Lower leg skin (tissue), 4 donors: ENCODE data around the gene SLC39A2. TPM values are rescaled to one million over a fixed set of nuclear protein-coding genes. Genes with fewer than 3 reads are reported as not detected.
A peak's percentile ranks its signal among the peaks of the same experiment; 100 is the strongest.
"Not testable (repeated sequence)": the region's sequence is repeated elsewhere in the genome, so short reads cannot be mapped to it uniquely, and the experiment has no call there.

Source experiments
- DNase-seq, 2 donors: peaks; one replicate each; pipeline ENCODE4 v3.0.0-alpha.2; 2019; ENCODE audit warnings: low spot score in 2 of 2
- H3K4me3 ChIP-seq: fragments of 200-600 bp; sonication (generic); 2 replicates; pipeline ENCODE4 v1.5.1; 2017; ENCODE audit warnings: mild to moderate bottlenecking, low read depth; ENCODE audit not compliant: poor library complexity, severe bottlenecking
- POLR2A ChIP-seq, 2 donors: fragments of 450-650 bp; IDR thresholded peaks; one replicate each; pipeline ENCODE4 v1.6.1; 2016 to 2017; ENCODE audit warnings: antibody characterized with exemption in 2 of 2, mild to moderate bottlenecking in 1 of 2, moderate library complexity in 1 of 2
- WGBS, 2 donors: methylation state at CpG; one replicate each; pipeline ENCODE4 v1.1.5; 2018; 5-methylcytosine and 5-hydroxymethylcytosine counted together
- intact Hi-C: fragments of 100-400 bp; cut with DNase I; formaldehyde crosslinking; loops from one replicate; pipeline ENCODE4 v1.15.0; 2023; ENCODE audit warnings: low total_unique reads
- total RNA-seq, 4 donors: library from RNA; depleted of rRNA; stranded (reverse); fragments of >200 nt; gene quantifications; one replicate each; pipeline ENCODE4 v1.1.0, GENCODE V29; 2016
- TF ChIP-seq, protein P1 (sequence below), 3 donors: fragments of 450-650 bp; IDR thresholded peaks; one replicate each; pipeline ENCODE4 v1.5.1; 2016; ENCODE audit warnings: antibody characterized with exemption in 3 of 3, mild to moderate bottlenecking in 3 of 3, moderate library complexity in 2 of 3

Gene SLC39A2
- total RNA-seq, 4 donors from 2014 or later: 25.3 to 117 (median 46.9) TPM

DNA sequence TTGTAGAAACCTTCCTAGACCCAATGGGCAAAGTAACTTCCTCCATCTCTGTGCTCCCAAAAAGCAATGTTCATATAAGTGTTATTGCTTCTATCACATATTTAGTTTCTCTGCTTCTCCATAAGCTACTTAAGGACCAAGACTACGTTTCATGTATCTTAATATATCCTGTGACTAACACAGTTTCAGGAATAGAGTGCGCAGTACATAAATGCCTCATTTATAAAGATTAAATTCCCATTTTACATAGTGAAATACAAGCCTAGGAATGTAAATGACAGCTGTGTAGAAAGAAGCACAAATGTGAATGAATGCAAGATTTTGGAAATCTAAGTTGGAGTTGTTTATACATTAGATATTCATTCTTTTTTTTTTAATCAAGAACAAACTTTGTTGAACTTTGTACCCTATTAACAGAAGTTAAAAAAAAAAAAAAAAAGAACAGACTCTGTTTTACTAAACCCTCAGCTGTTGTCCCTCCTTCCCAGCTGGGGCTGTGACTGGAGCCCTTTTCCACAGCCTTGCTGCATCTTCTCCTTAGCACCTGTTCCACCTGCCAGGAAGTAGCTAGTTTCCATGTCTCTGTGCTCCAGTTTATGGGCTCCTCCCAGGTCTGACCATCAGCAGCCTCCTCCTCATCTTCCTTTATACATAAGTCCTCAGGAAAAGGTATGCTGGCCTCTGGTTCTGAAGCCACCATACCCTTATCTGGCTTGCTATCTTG lies 16.3 kb upstream of the SLC39A2 start:
- peak in 1 of 2 donors; percentile 39 for DNase-seq
- H3K4me3 ChIP-seq: no peak overlapping the region
- intact Hi-C loops: no loop called here
- no peak for TF ChIP-seq POLR2A (IDR thresholded peaks at IDR 0.05)
- TF ChIP-seq, protein P1, sequence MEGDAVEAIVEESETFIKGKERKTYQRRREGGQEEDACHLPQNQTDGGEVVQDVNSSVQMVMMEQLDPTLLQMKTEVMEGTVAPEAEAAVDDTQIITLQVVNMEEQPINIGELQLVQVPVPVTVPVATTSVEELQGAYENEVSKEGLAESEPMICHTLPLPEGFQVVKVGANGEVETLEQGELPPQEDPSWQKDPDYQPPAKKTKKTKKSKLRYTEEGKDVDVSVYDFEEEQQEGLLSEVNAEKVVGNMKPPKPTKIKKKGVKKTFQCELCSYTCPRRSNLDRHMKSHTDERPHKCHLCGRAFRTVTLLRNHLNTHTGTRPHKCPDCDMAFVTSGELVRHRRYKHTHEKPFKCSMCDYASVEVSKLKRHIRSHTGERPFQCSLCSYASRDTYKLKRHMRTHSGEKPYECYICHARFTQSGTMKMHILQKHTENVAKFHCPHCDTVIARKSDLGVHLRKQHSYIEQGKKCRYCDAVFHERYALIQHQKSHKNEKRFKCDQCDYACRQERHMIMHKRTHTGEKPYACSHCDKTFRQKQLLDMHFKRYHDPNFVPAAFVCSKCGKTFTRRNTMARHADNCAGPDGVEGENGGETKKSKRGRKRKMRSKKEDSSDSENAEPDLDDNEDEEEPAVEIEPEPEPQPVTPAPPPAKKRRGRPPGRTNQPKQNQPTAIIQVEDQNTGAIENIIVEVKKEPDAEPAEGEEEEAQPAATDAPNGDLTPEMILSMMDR (IDR thresholded peaks at IDR 0.05): no peak
- 82 to 84% methylated on average over 2 of the region's 2 CpGs for WGBS, 2 donors

DNA sequence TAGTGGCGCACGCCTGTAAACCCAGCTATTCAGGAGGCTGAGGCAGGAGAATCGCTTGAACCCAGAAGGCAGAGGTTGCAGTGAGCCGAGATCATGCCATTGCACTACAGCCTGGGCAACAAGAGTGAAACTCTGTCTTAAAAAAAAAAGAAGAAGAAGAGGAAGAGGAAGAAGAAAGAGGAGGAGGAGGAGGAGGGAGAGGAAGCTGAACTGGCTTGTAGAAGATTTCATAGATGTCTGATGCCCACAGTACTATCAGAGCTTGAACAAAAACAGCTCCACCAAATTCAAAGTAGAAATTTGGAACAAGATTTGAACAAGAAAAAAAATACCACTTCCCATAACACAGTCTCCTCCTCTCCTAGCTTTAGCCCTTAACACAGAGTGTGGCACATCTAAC lies 13.4 kb upstream of the SLC39A2 start:
- DNase-seq, H3K4me3 ChIP-seq, intact Hi-C loops: not testable (repeated sequence)
- WGBS, 2 donors: 93 to 96% methylated on average over 4 of the region's 4 CpGs

DNA sequence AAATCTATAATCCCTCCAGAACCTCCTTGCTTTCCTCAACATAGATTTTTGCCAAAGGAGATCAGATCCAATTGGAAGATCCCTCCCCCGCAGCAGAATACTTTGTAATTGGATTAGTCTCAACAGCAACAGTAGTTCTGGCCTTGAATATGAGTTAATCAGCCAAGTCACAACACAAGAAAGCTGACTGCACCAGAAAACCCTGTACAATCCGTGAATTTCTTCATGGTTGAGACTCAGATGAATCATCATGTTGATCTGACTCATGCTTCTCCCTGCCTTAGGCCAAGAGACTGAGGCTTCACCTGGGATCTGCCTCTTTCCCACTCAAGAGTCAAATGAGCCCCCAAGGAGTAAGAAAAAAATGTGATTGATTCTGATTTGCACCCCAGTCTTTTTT lies 12.3 kb upstream of the SLC39A2 start:
- peak in 1 of 2 donors; percentile 59 for DNase-seq
- intact Hi-C loops: no loop called here
- WGBS, 2 donors: 16 to 28% methylated on average over 2 of the region's 2 CpGs
- H3K4me3 ChIP-seq: no peak overlapping the region
- TF ChIP-seq, protein P1 (IDR thresholded peaks at IDR 0.05): no peak
- TF ChIP-seq POLR2A (IDR thresholded peaks at IDR 0.05): no peak

DNA sequence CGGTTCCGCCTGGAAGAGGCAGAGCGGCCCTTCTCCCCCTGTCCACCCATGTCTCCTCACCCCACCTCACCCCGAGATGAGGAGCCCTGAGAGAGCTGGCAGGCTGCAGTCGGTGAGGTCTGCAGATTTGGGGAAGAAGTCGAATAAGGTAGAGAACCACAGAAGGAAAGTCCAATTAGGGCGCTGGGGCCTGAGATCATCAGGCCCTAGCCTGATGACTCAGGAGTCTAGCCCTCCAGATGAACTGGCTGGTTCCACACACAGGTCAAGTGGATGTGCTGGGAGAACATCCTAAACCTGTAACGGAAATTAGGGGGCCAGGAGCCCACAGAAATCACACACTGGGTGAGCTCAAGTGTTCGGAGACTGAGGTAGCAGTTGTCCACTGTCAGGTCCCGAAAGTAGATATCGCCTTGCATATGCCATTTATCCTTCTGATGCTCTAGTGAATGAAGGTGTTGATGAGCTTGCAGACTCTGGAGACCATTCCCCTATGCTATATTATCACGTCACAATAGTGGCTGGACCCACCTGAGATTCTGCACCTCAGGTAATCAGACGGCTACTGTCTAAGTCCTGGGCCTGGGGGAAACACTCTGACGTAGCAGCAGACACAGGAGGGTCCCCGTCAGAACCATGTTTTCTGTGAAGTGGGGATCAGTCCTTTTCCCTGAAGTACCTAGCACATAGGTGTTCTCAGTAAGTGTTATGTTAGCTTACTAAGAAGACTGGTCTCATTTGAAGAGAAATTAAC lies 10.2 kb upstream of the SLC39A2 start:
- peak in 1 of 2 donors; percentile 77 for DNase-seq
- no peak overlapping the region for H3K4me3 ChIP-seq
- intact Hi-C loops: no loop called here
- WGBS, 2 donors: 81 to 82% methylated on average over 15 of the region's 15 CpGs
- TF ChIP-seq POLR2A (IDR thresholded peaks at IDR 0.05): no peak
- TF ChIP-seq, protein P1 (IDR thresholded peaks at IDR 0.05): no peak

DNA sequence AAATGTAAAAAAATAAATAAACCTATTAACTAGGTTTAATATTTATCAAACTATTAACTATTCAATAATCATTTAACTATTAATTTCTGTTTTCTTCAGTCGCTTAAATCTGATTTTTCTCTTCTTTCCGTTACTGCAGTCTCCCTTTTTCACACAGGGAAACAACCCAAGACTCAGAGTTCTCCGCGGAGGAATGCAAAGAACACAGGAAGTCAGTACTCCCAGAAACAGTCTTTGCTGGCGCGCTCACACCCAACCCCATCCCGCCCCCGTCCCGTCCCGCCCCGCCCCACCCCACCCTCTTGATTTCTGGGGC lies 9.7 kb upstream of the SLC39A2 start:
- intact Hi-C loops: no loop called here
- no peak for DNase-seq
- TF ChIP-seq POLR2A (IDR thresholded peaks at IDR 0.05): no peak
- TF ChIP-seq, protein P1 (IDR thresholded peaks at IDR 0.05): no peak
- 0 to 1% methylated on average over 11 of the region's 11 CpGs for WGBS, 2 donors
- no peak overlapping the region for H3K4me3 ChIP-seq

DNA sequence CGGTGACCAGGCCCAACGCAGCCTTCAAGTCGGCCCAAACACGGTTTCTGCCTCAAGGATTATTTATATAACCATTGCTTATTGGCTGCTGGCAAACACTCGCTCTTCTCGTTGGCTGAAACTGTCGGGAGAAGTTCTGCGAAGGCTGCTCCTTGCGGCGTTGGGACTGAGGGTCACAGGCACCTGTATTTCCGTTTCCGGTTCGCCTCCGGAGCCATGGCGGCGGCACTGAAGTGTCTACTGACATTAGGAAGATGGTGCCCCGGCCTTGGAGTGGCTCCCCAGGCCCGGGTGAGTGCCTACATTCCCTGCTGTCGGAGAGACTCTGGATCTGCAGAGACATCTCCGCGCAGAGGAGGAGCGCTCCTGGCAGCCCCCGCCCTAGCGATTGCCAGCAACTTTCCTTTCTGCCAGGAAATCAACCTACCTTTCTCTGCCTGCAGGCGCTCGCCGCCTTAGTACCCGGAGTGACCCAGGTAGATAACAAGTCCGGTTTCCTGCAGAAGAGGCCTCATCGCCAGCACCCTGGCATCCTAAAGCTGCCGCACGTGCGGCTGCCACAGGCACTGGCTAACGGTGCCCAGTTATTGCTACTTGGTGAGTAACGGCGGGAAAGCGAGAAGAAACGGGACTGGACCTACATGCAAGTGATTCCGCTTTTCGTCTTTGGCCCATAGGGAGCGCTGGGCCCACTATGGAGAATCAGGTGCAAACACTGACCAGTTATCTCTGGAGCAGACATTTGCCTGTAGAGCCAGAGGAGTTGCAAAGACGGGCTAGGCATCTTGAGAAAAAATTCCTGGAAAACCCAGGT lies 9.1 kb upstream of the SLC39A2 start, which contains the start of gene METTL17:
Gene METTL17 (plus strand): TSS at position 194 of the 814 bp plus-strand sequence. CDS start 23 bp downstream, at position 217.
- intact Hi-C loops: no loop called here
- peak within 1 kb of the TSS; percentile 59 for H3K4me3 ChIP-seq
- TF ChIP-seq, protein P1 (IDR thresholded peaks at IDR 0.05): no peak
- no peak for TF ChIP-seq POLR2A (IDR thresholded peaks at IDR 0.05)
- DNase-seq: peak; percentile 95 to 98
- WGBS, 2 donors: 0 to 1% methylated on average over 40 to 41 of the region's 42 CpGs
